ENCODE data around the gene CKS2.
A peak's percentile ranks its signal among the peaks of the same experiment; 100 is the strongest.
"Not testable (repeated sequence)": the region's sequence is repeated elsewhere in the genome, so short reads cannot be mapped to it uniquely, and the experiment has no call there.

Gene CKS2

GRCh38 chr9:89310475-89311345 is at the start of gene CKS2:
CKS2 (plus strand) TSS chr9:89311195; CDS start chr9:89311293, 98 bp downstream.
- peak; percentile 99 for DNase-seq (ENCODE audit: low read depth in 2 of 2)

DNA sequence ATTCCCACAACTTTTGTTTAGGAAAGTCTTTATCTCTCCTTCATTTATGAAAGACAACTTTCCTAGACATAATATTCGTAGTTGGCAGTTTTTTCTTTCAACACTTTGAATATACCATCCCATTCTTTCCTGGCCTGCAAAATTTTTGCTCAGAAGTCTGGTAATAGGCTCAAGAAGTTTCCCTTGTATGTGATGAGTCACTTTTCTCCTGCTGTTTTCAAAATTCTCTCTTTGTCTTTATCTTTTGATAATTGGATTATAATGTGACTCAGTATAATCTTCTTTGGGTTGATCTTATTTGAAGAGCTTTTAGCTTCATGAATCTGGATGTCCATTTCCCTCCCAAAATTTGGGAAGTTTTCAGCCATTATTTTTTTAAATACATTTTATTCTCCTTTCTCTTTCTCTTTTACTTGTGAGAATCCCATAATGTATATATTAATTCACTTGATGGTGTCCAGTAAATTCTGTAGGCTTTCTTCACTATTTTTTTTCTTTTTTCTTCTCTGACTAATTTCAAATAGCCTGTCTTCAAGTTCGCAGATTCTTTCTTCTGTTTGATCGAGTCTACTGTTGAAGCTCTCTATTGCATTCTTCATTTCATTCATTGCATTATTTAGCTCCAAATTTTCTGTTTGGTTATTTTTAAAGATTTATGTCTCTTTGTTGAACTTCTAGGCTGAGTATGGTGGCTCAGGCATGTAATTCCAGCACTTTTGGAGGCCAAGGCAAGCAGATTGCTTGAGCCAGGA is 37.3 kb upstream of the CKS2 start:
- DNase-seq (ENCODE audit: low read depth in 2 of 2) = no peak

GRCh38 chr9:89274838-89275237 is 36.2 kb upstream of the CKS2 start:
- no peak for DNase-seq (ENCODE audit: low read depth in 2 of 2)

- DNase-seq (ENCODE audit: low read depth in 2 of 2) = not testable (repeated sequence)
Observed at GRCh38 chr9:89276040-89276439, 35.0 kb upstream of the CKS2 start.

- no peak for DNase-seq (ENCODE audit: low read depth in 2 of 2)
Observed at GRCh38 chr9:89277043-89277442, 34.0 kb upstream of the CKS2 start.

DNA sequence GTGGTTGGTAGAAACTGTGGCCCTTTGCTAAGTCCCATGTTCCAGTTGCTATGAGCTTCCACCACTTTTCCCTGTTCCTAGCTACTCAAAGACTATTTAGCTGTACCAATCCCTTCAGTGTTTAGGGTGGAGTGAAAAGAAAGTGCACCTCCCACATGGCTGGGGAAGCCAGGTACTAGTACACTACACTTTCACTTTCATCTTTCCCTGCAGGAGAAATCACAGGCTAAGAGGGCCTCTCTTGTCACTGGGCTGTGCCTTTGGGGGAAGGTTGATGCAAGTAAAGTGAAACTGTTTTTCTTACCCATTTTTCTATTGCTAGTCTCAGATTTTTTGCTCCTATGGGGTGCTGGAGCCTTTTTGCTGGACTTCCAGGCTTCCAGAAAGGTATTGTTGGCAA is 33.5 kb upstream of the CKS2 start:
- no peak for DNase-seq (ENCODE audit: low read depth in 2 of 2)

GRCh38 chr9:89278551-89278950 is 32.4 kb upstream of the CKS2 start:
- DNase-seq (ENCODE audit: low read depth in 2 of 2) = no peak

- no peak for DNase-seq (ENCODE audit: low read depth in 2 of 2)
Observed at GRCh38 chr9:89278997-89279739, 31.8 kb upstream of the CKS2 start.

DNA sequence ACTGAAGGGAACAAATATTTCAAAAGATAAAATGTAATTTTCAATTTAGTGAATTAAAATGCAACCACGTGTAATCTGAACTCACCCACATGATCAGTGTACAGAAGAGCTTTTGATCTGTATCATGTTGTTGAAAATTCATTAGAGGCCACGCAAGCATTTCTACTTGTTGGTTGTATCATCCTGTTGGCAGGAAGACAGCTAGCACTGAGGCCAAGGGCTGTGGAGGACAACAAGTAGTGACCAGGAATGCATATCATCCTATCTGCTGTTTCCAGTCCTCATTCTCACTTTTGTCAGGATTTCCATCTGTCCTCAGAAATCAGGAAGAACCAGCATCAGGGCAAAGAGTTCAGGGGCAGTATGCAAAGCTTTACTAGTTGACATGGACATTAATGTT is 29.9 kb upstream of the CKS2 start:
- DNase-seq (ENCODE audit: low read depth in 2 of 2) = no peak

DNA sequence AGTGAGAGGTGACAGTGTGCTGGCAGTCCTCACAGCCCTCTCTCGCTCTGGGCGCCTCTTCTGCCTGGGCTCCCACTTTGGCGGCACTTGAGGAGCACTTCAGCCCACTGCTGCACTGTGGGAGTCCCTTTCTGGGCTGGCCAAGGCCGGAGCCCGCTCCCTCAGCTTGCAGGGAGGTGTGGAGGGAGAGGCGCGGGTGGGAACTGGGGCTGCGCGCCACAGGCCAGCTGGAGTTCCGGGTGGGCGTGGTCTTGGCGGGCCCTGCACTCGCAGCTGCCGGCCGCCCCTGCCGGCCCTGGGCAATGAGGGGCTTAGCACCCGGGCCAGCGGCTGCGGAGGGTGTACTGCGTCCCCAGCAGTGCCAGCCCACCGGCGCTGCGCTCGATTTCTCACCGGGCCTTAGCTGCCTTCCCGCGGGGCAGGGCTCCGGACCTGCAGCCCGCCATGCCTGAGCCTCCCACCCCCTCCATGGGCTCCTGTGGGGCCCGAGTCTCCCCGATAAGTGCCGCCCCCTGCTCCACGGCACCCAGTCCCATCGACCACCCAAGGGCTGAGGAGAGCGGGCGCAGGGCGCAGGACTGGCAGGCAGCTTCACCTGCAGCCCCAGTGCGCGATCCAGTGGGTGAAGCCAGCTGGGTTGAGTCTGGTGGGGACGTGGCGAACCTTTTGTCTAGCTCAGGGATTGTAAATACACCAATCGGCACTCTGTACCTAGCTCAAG is 28.6 kb upstream of the CKS2 start:
- not testable (repeated sequence) for DNase-seq (ENCODE audit: low read depth in 2 of 2)

GRCh38 chr9:89284076-89284475 is 26.9 kb upstream of the CKS2 start:
- DNase-seq (ENCODE audit: low read depth in 2 of 2) = no peak

GRCh38 chr9:89291741-89292140 is 19.3 kb upstream of the CKS2 start:
- DNase-seq (ENCODE audit: low read depth in 2 of 2) = no peak

- no peak for DNase-seq (ENCODE audit: low read depth in 2 of 2)
Observed at GRCh38 chr9:89293014-89293413, 18.0 kb upstream of the CKS2 start.

DNA sequence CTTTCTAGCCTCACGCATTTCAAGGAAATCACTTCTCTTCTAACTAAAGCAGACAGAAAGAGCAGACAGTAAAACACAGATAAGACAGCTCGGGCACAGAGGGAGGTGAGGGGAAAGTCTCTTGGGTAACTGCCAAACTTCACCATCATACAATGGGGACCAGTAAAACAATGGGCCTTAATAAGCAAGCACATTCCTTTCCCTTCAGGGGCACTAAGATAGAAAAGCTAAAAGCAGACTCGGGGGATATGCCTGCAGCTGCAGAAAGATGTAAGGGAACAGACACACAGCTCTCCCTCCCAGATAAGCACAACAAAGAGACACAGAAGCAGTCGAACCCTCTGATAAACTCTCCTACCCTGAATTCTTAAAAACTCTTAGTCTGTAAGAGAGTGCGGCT is 15.6 kb upstream of the CKS2 start:
- no peak for DNase-seq (ENCODE audit: low read depth in 2 of 2)

- DNase-seq (ENCODE audit: low read depth in 2 of 2) = not testable (repeated sequence)
Observed at GRCh38 chr9:89301996-89302395, 9.0 kb upstream of the CKS2 start.

DNA sequence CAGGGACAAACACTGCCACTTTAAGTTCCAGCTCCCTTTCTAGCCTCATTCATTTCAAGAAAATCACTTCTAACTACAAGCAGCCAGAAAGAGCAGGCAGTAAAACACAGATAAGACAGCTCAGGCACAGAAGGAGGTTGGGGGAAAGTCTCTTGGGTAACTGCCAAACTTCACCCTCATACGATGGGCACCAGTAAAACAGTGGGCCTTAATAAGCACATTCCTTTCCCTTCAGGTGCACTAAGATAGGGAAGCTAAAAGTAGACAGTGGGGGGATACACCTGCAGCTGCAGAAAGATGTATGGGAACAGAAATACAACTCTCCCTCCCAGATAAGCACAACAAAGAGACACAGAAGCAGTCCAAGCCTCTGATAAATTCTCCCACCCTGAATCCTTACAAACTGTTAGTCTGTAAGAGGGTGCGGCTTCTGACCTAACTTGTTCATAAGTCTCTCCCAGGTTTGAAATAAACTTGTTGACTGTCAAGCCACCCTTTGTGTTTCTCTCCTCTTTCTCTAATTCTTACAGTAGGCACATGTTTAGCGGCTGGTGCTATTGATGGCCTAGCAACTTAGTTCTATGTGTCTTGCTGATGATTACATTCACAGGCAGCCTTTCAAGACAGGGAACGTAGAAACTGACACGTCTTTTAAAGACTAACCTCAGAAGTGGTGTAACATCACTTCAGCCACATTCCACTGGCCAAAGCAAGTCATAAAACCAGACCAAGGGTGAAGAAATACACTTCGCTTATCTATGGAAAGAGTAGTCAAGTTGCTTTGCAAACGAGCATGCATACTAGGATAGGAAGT is 6.8 kb upstream of the CKS2 start:
- no peak for DNase-seq (ENCODE audit: low read depth in 2 of 2)

DNA sequence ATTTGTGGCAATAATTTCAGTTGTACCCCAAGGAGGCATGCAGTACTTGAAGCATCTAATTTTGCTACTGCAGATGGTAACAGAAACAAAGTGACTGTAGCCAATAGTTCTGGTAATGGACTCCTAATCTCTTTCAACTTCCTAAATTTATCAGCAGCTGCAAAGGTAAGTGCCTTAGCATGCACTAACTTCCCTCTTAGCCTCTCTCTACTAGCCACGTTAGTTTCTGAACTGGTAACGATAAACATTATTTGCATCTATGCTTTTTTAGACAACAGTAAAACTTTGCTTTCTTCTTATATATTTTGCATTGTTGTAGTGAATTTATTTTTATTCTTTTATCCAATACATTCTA is 6.2 kb upstream of the CKS2 start:
- DNase-seq (ENCODE audit: low read depth in 2 of 2) = no peak

DNA sequence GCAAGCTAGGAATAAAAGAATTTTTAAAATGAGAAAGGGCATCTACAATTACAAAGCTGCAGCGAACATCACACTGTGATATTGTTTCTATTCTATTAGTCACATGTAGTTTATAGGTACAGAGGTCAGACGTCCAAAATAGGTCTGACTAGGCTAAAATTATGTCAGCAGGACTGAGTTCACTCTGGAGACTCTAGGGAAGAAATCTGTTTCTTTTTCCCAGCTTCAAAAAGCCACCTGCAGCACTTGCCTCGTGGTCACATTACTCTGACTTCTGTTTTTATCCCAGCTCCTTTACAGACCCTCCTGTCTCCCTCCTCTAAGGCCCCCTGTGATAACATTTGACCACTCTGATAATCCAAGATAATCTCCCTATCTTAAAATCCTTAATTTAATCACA is 5.1 kb upstream of the CKS2 start:
- DNase-seq (ENCODE audit: low read depth in 2 of 2) = no peak

DNA sequence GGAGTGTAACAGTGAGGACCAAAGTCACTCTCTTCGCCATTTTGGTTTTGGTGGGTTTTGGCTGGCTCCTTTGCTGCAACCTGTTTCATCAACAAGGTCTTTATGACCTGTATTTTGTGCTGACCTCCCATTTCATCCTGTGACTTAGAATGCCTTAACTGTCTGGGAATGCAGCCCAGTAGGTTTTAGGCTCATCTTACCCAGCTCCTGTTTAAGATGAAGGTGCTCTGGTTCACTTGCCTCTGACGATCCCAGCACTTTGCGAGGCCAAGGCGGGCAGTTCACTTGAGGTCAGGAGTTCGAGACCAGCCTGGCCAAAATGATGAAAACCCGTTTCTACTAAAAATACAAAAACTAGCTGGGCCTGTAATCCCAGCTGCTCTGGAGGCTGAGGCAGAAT is 1.8 kb upstream of the CKS2 start:
- no peak for DNase-seq (ENCODE audit: low read depth in 2 of 2)

GRCh38 chr9:89309608-89310474 is 1.2 kb upstream of the CKS2 start:
- no peak for DNase-seq (ENCODE audit: low read depth in 2 of 2)

Measured in stimulated activated CD8-positive, alpha-beta memory T cell treated with anti-CD3 and anti-CD28 coated beads, Interleukin-7, amount 100 ng/mL, for 1 hour (primary cell).